ENCODE measurements around the gene ACP3. TPM values are rescaled to one million over a fixed set of nuclear protein-coding genes. Genes with fewer than 3 reads are reported as not detected.

Gene ACP3
- total RNA-seq, 1 donor from 2014 or later, result 19.9 TPM

GRCh38 chr3:132325103-132325606 lies 7.9 kb downstream of the ACP3 start:
- Histone ChIP-seq H3K9me3 (no peaks in the 10 kb centered on the region), H3K4me1 (peaks cover 9% of the 10 kb centered on the region), H3K27ac (peak overlapping the region; percentile 58), H3K4me3 (no peak overlapping the region), H3K27me3 (ENCODE audit: low read depth) (no peaks in the 10 kb centered on the region), H3K36me3 (no peaks in the 10 kb centered on the region)
- intact Hi-C loops (cut with DNase I), result no loop called here
- no peak for DNase-seq
- ATAC-seq, result peak; percentile 69 to 79
- no peak for TF ChIP-seq CTCF (IDR thresholded peaks at IDR 0.05)

- intact Hi-C loops (cut with DNase I), result no loop called here
- no peak overlapping the region for H3K4me3 ChIP-seq
- H3K36me3 ChIP-seq, result no peaks in the 10 kb centered on the region
- H3K4me1 ChIP-seq, result peaks cover 9% of the 10 kb centered on the region
- no peak for TF ChIP-seq CTCF (IDR thresholded peaks at IDR 0.05)
- H3K27me3 ChIP-seq (ENCODE audit: low read depth), result no peaks in the 10 kb centered on the region
- H3K9me3 ChIP-seq, result no peaks in the 10 kb centered on the region
- peak overlapping the region; percentile 58 for H3K27ac ChIP-seq
- DNase-seq, result no peak
- peak; percentile 57 to 77 for ATAC-seq
These were observed 8.4 kb downstream of the ACP3 start for GRCh38 chr3:132325634-132326033.

GRCh38 chr3:132326251-132326650 lies 9.0 kb downstream of the ACP3 start:
- no peaks in the 10 kb centered on the region for H3K9me3 ChIP-seq
- intact Hi-C loops (cut with DNase I), result no loop called here
- ATAC-seq, result no peak
- H3K36me3 ChIP-seq, result no peaks in the 10 kb centered on the region
- no peaks in the 10 kb centered on the region for H3K27me3 ChIP-seq (ENCODE audit: low read depth)
- peak overlapping the region; percentile 58 for H3K27ac ChIP-seq
- H3K4me1 ChIP-seq, result peaks cover 9% of the 10 kb centered on the region
- no peak for TF ChIP-seq CTCF (IDR thresholded peaks at IDR 0.05)
- H3K4me3 ChIP-seq, result no peak overlapping the region
- no peak for DNase-seq

GRCh38 chr3:132332082-132332481 lies 14.9 kb downstream of the ACP3 start:
- Histone ChIP-seq H3K9me3 (no peaks in the 10 kb centered on the region), H3K27ac (no peak overlapping the region), H3K27me3 (ENCODE audit: low read depth) (no peaks in the 10 kb centered on the region), H3K4me3 (no peak overlapping the region), H3K36me3 (peaks cover 7% of the 10 kb centered on the region), H3K4me1 (no peaks in the 10 kb centered on the region)
- ATAC-seq (no peak), DNase-seq (no peak)
- TF ChIP-seq CTCF (IDR thresholded peaks at IDR 0.05), result no peak
- intact Hi-C loops (cut with DNase I), result no loop called here

- DNase-seq, result no peak
- H3K9me3 ChIP-seq, result no peaks in the 10 kb centered on the region
- H3K27me3 ChIP-seq (ENCODE audit: low read depth), result no peaks in the 10 kb centered on the region
- H3K36me3 ChIP-seq, result peaks cover 7% of the 10 kb centered on the region
- peak in 1 of 2 donors; percentile 64 for ATAC-seq
- intact Hi-C loops (cut with DNase I), result no loop called here
- no peaks in the 10 kb centered on the region for H3K4me1 ChIP-seq
- H3K4me3 ChIP-seq, result no peak overlapping the region
- no peak overlapping the region for H3K27ac ChIP-seq
- TF ChIP-seq CTCF (IDR thresholded peaks at IDR 0.05), result no peak
These were observed 15.3 kb downstream of the ACP3 start for GRCh38 chr3:132332508-132332907.

Measured in lower lobe of right lung (tissue), 2 donors.